HG02798 (cell line): ENCODE measurements around the gene AOPEP.

Source experiments
- ATAC-seq: cut with Tn5 transposase; IDR thresholded peaks from one replicate; pipeline ENCODE4 v1.9.1; 2021; ENCODE audit warnings: mild to moderate bottlenecking; ENCODE audit not compliant: unreplicated experiment, poor library complexity

The AOPEP gene

GRCh38 chr9:94974154-94974879, 247.8 kb downstream of the AOPEP start:
- ATAC-seq: no peak

GRCh38 chr9:94975480-94975879, 249.0 kb downstream of the AOPEP start:
- ATAC-seq: no peak

- no peak for ATAC-seq
Observed at GRCh38 chr9:94976077-94976476, 249.6 kb downstream of the AOPEP start.

- no peak for ATAC-seq
Observed at GRCh38 chr9:94977416-94977815, 250.9 kb downstream of the AOPEP start.

- ATAC-seq: no peak
Observed at GRCh38 chr9:94979904-94980507, 253.5 kb downstream of the AOPEP start.

- ATAC-seq: no peak
Observed at GRCh38 chr9:94980947-94981722, 254.6 kb downstream of the AOPEP start.

GRCh38 chr9:94981723-94982090, 255.2 kb downstream of the AOPEP start:
- ATAC-seq: no peak

GRCh38 chr9:94982211-94982610, 255.7 kb downstream of the AOPEP start:
- no peak for ATAC-seq

GRCh38 chr9:94983552-94983951, 257.1 kb downstream of the AOPEP start:
- ATAC-seq: no peak

- no peak for ATAC-seq
Observed at GRCh38 chr9:94984891-94985476, 258.5 kb downstream of the AOPEP start.

- no peak for ATAC-seq
Observed at GRCh38 chr9:94985649-94986048, 259.1 kb downstream of the AOPEP start.

- ATAC-seq: no peak
Observed at GRCh38 chr9:94987731-94988130, 261.2 kb downstream of the AOPEP start.

- no peak for ATAC-seq
Observed at GRCh38 chr9:94990897-94991561, 264.5 kb downstream of the AOPEP start.

GRCh38 chr9:94991961-94992907, 265.7 kb downstream of the AOPEP start:
- ATAC-seq: no peak

- ATAC-seq: no peak
Observed at GRCh38 chr9:94993160-94993820, 266.8 kb downstream of the AOPEP start.

- no peak for ATAC-seq
Observed at GRCh38 chr9:94993821-94994165, 267.3 kb downstream of the AOPEP start.

- ATAC-seq: no peak
Observed at GRCh38 chr9:94995048-94995693, 268.7 kb downstream of the AOPEP start.

- no peak for ATAC-seq
Observed at GRCh38 chr9:94996641-94997040, 270.1 kb downstream of the AOPEP start.

GRCh38 chr9:94997727-94998126, 271.2 kb downstream of the AOPEP start:
- no peak for ATAC-seq
